SH-SY5Y (cell line): ENCODE results near the gene SCTR.

ENCODE experiments used
- GATA2 ChIP-seq: IDR thresholded peaks from 2 replicates; pipeline ENCODE4 v1.6.1; 2011; ENCODE audit warnings: mild to moderate bottlenecking, low read depth, low read length
- GATA3 ChIP-seq: IDR thresholded peaks from 2 replicates; pipeline ENCODE4 v1.6.1; 2011; ENCODE audit warnings: low read depth, mild to moderate bottlenecking, low read length, moderate library complexity

DNA sequence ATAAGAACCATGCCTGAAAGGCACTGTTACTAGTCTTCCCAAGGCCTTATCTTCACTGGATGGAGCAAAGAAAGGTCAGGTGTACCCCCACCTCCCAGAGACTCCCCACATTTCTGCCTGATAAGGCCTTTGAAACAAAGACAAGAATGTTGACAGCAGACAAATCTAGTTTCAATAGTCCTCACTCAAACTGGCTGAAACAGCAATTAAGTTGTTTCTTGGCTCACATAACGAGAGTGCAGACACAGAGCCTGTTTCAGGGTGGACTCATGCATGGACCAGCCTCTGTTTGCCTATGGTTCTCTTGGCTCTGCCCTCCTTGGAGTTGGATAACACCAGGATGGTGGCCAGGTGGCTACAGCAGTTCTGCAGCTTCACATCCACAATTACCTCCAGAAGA lies 12.4 kb upstream of the SCTR start:
- TF ChIP-seq GATA3 = no peak
- TF ChIP-seq GATA2 = no peak
